Subcutaneous abdominal adipose tissue (tissue), 5 donors: ENCODE measurements around the gene RBM8A.
A peak's percentile ranks its signal among the peaks of the same experiment; 100 is the strongest.

Experiments
- H3K27ac ChIP-seq: one replicate; pipeline ENCODE4 v1.7.0; 2013; ENCODE audit warnings: low read depth, mild to moderate bottlenecking, inconsistent platforms, low read length, moderate library complexity
- H3K27me3 ChIP-seq, 5 donors: one replicate each; pipeline ENCODE4 v1.7.0; 2013; ENCODE audit warnings: low read length in 5 of 5, inconsistent platforms in 1 of 5; ENCODE audit not compliant: control insufficient read depth in 5 of 5, insufficient read depth in 4 of 5
- H3K36me3 ChIP-seq, 5 donors: one replicate each; pipeline ENCODE4 v1.7.0; 2013; ENCODE audit warnings: low read length in 5 of 5; ENCODE audit not compliant: control insufficient read depth in 5 of 5, insufficient read depth in 5 of 5
- H3K4me1 ChIP-seq, 5 donors: one replicate each; pipeline ENCODE4 v1.7.0; 2013; ENCODE audit warnings: low read length in 5 of 5, mild to moderate bottlenecking in 3 of 5, moderate library complexity in 1 of 5; ENCODE audit not compliant: control insufficient read depth in 5 of 5, insufficient read depth in 5 of 5
- H3K4me3 ChIP-seq, 5 donors: one replicate each; pipeline ENCODE4 v1.7.0; 2013; ENCODE audit warnings: low read length in 5 of 5, low read depth in 1 of 5
- H3K9ac ChIP-seq, 5 donors: one replicate each; pipeline ENCODE4 v1.7.0; 2013; ENCODE audit warnings: low read length in 5 of 5, mild to moderate bottlenecking in 4 of 5, moderate library complexity in 3 of 5
- H3K9me3 ChIP-seq, 5 donors: one replicate each; pipeline ENCODE4 v1.7.0; 2013; ENCODE audit warnings: low read length in 5 of 5; ENCODE audit not compliant: control insufficient read depth in 5 of 5
- donor health status: healthy.
- donor health status: healthy.
- donor health status: healthy.
- donor health status: healthy.
- donor health status: healthy.

RBM8A gene

GRCh38 chr1:145962157-145963102 lies 35.1 kb upstream of the RBM8A start:
- H3K36me3 ChIP-seq = no peaks in the 10 kb centered on the region
- peak overlapping the region in 4 of 5 donors; percentile 33 to 90 (median 58) for H3K9ac ChIP-seq
- peaks cover 11 to 65% (median 63%) of the 10 kb centered on the region in 5 donors for H3K4me1 ChIP-seq
- peak overlapping the region; percentile 90 for H3K27ac ChIP-seq
- no peaks in the 10 kb centered on the region for H3K27me3 ChIP-seq
- peaks cover 0 to 4% (median 1%) of the 10 kb centered on the region in 5 donors for H3K9me3 ChIP-seq
- H3K4me3 ChIP-seq = peak overlapping the region; percentile 80 to 87 (median 81)

GRCh38 chr1:145961425-145962156 lies 34.3 kb upstream of the RBM8A start:
- H3K9ac ChIP-seq = peak overlapping the region in 4 of 5 donors; percentile 34 to 90 (median 80)
- H3K27ac ChIP-seq = no peak overlapping the region
- H3K4me3 ChIP-seq = peak overlapping the region; percentile 80 to 87 (median 81)
- no peaks in the 10 kb centered on the region for H3K9me3 ChIP-seq
- H3K4me1 ChIP-seq = peaks cover 13 to 74% (median 70%) of the 10 kb centered on the region in 5 donors
- no peaks in the 10 kb centered on the region for H3K27me3 ChIP-seq
- H3K36me3 ChIP-seq = no peaks in the 10 kb centered on the region

GRCh38 chr1:145961109-145961424 lies 33.8 kb upstream of the RBM8A start:
- peak overlapping the region; percentile 19 to 90 (median 78) for H3K9ac ChIP-seq
- no peaks in the 10 kb centered on the region for H3K27me3 ChIP-seq
- H3K36me3 ChIP-seq = no peaks in the 10 kb centered on the region
- H3K4me1 ChIP-seq = peaks cover 16 to 79% (median 75%) of the 10 kb centered on the region in 5 donors
- H3K4me3 ChIP-seq = peak overlapping the region; percentile 80 to 85 (median 81)
- H3K27ac ChIP-seq = peak overlapping the region; percentile 60
- no peaks in the 10 kb centered on the region for H3K9me3 ChIP-seq

GRCh38 chr1:145960468-145961108 lies 33.3 kb upstream of the RBM8A start:
- Histone ChIP-seq H3K36me3 (no peaks in the 10 kb centered on the region), H3K4me1 (peaks cover 18 to 84% (median 78%) of the 10 kb centered on the region in 5 donors), H3K27ac (peak overlapping the region; percentile 60)

DNA sequence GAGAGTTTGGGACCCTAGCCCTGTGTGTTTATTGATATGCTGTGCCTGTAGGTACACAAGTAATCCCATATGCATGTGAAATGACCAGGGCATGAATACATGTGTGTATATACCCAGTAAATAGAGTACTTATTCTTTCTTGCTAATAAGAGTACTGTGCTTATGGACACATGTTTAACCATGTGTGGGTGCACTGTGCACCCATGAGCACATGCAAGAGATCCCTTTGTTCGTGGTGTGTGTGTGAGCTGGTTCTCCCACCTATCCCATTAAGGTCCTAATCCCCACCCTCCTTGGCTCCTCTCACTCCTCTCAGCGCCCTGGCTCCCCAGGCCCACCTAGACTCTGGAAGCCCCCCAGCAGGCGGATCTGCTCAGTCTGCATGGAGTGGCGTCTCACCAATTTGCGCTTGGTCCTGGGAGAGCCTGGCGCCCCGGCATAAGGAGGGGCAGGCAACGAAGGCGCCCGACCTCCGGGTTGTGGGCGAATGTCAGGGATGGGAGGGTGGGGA lies 32.7 kb upstream of the RBM8A start:
- no peak overlapping the region for H3K27ac ChIP-seq
- peak overlapping the region; percentile 61 to 85 (median 81) for H3K4me3 ChIP-seq
- H3K36me3 ChIP-seq = no peaks in the 10 kb centered on the region
- H3K4me1 ChIP-seq = peaks cover 22 to 85% (median 78%) of the 10 kb centered on the region in 5 donors
- H3K9ac ChIP-seq = peak overlapping the region in 4 of 5 donors; percentile 1 to 90 (median 74)
- no peaks in the 10 kb centered on the region for H3K9me3 ChIP-seq
- no peaks in the 10 kb centered on the region for H3K27me3 ChIP-seq

More at GRCh38 chr1:145960468-145961108, 33.3 kb upstream of the RBM8A start:
- H3K27me3 ChIP-seq = no peaks in the 10 kb centered on the region
- H3K9ac ChIP-seq = peak overlapping the region; percentile 19 to 90 (median 78)
- no peaks in the 10 kb centered on the region for H3K9me3 ChIP-seq
- H3K4me3 ChIP-seq = peak overlapping the region; percentile 80 to 85 (median 81)

GRCh38 chr1:145959333-145959732 lies 32.0 kb upstream of the RBM8A start:
- Histone ChIP-seq H3K36me3 (no peaks in the 10 kb centered on the region), H3K9ac (no peak overlapping the region), H3K27ac (no peak overlapping the region), H3K4me3 (peak overlapping the region in 1 of 5 donors; percentile 5), H3K9me3 (no peaks in the 10 kb centered on the region), H3K27me3 (no peaks in the 10 kb centered on the region), H3K4me1 (peaks cover 22 to 86% (median 82%) of the 10 kb centered on the region in 5 donors)

GRCh38 chr1:145958734-145959133 lies 31.4 kb upstream of the RBM8A start:
- Histone ChIP-seq H3K27ac (peak overlapping the region; percentile 91), H3K9ac (no peak overlapping the region), H3K4me3 (no peak overlapping the region)

GRCh38 chr1:145957443-145958319 lies 30.4 kb upstream of the RBM8A start, which contains the start of gene LIX1L:
Gene LIX1L (minus strand): TSS chr1:145958017. CDS start chr1:145957927, 90 bp downstream.
- peak within 1 kb of the TSS; percentile 91 for H3K27ac ChIP-seq
- no peaks in the 10 kb centered on the region for H3K27me3 ChIP-seq
- peak within 1 kb of the TSS; percentile 51 to 84 (median 71) for H3K9ac ChIP-seq
- peaks cover 17 to 76% (median 68%) of the 10 kb centered on the region in 5 donors for H3K4me1 ChIP-seq
- no peaks in the 10 kb centered on the region for H3K9me3 ChIP-seq
- H3K4me3 ChIP-seq = peak within 1 kb of the TSS; percentile 71 to 80 (median 78)
- no peaks in the 10 kb centered on the region for H3K36me3 ChIP-seq

More at GRCh38 chr1:145958734-145959133, 31.4 kb upstream of the RBM8A start:
- Histone ChIP-seq H3K36me3 (no peaks in the 10 kb centered on the region), H3K27me3 (no peaks in the 10 kb centered on the region), H3K9me3 (no peaks in the 10 kb centered on the region), H3K4me1 (peaks cover 22 to 85% (median 79%) of the 10 kb centered on the region in 5 donors)
